Measurements from ENCODE around the gene SWSAP1. TPM values are rescaled to one million over a fixed set of nuclear protein-coding genes. Genes with fewer than 3 reads are reported as not detected.

SWSAP1 gene
- total and polyA plus RNA-seq, 9 of the 15 experiments (the other 6 are each of a cell fraction or from before 2014, with no cell fraction given) = 0.18 to 2.8 (median 1.7) TPM

GRCh38 chr19:11378319-11379189 lies 4.1 kb downstream of the SWSAP1 start (continued):
- no peak for TF ChIP-seq CHD1 (IDR thresholded peaks at IDR 0.05; ENCODE audit: low read length)
- TF ChIP-seq CEBPZ (IDR thresholded peaks at IDR 0.05; ENCODE audit: borderline replicate concordance, low read depth, low read length) = no peak
- no peak for TF ChIP-seq ZNF507 (tag; conservative IDR thresholded peaks at IDR 0.05)
- TF ChIP-seq XRCC3 (IDR thresholded peaks at IDR 0.05) = no peak
- TF ChIP-seq ZKSCAN1 (IDR thresholded peaks at IDR 0.05; ENCODE audit: low read depth, low read length) = no peak
- TF ChIP-seq BCOR (IDR thresholded peaks at IDR 0.05) = no peak
- TF ChIP-seq DDX20 (tag; IDR thresholded peaks at IDR 0.05; ENCODE audit: low read depth) = no peak
- no peak for TF ChIP-seq SETDB1 (IDR thresholded peaks at IDR 0.05; ENCODE audit: low read length)
- TF ChIP-seq ZFP1 (CRISPR knock-in tag; IDR thresholded peaks at IDR 0.05) = no peak
- TF ChIP-seq, protein P1, sequence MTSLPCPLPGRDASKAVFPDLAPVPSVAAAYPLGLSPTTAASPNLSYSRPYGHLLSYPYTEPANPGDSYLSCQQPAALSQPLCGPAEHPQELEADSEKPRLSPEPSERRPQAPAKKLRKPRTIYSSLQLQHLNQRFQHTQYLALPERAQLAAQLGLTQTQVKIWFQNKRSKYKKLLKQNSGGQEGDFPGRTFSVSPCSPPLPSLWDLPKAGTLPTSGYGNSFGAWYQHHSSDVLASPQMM (CRISPR knock-in tag; IDR thresholded peaks at IDR 0.05) = no peak
- no peak for TF ChIP-seq EGR1 (conservative IDR thresholded peaks at IDR 0.05)
